Right lobe of liver (tissue), 6 donors: ENCODE data around the gene TMEM245. TPM values are rescaled to one million over a fixed set of nuclear protein-coding genes. Genes with fewer than 3 reads are reported as not detected.

Source experiments
- ATAC-seq, 4 donors: fragments of 200-7000 bp; cut with Tn5 transposase; one replicate each; pipeline ENCODE4 v1.9.1; 2020; ENCODE audit warnings: mild to moderate bottlenecking in 4 of 4, moderate library complexity in 4 of 4
- DNase-seq, 3 donors: peaks; one replicate each; pipeline ENCODE4 v3.0.0-alpha.2; 2020
- H3K27ac ChIP-seq, 3 donors: fragments of 200-600 bp; one replicate each; pipeline ENCODE4 v1.8.0; 2022
- H3K27me3 ChIP-seq, 2 donors: fragments of 200-600 bp; one replicate each; pipeline ENCODE4 v1.8.0; 2022
- H3K36me3 ChIP-seq, 4 donors: fragments of 200-600 bp; sonication (generic) in 1 of 4; one replicate each; pipeline versions ENCODE4 v1.5.1 to v1.8.0; 2017 to 2022; ENCODE audit warnings: control low read depth in 1 of 4
- H3K4me1 ChIP-seq, 4 donors: fragments of 200-600 bp; sonication (generic) in 1 of 4; one replicate each; pipeline versions ENCODE4 v1.5.1 to v1.8.0; 2017 to 2022; ENCODE audit warnings: control low read depth in 1 of 4
- H3K4me3 ChIP-seq, 3 donors: fragments of 200-600 bp; one replicate each; pipeline ENCODE4 v1.8.0; 2022
- H3K9me3 ChIP-seq, 4 donors: fragments of 200-600 bp; sonication (generic) in 1 of 4; one replicate each; pipeline versions ENCODE4 v1.5.1 to v1.8.0; 2017 to 2022; ENCODE audit warnings: control low read depth in 1 of 4
- CTCF ChIP-seq, 4 donors: fragments of 200-600 bp in 3 of 4; fragments of 450-650 bp in 1 of 4; IDR thresholded peaks; one replicate each; pipeline versions ENCODE4 v1.5.1 to v1.8.0; 2016 to 2022; ENCODE audit warnings: antibody characterized with exemption in 4 of 4, mild to moderate bottlenecking in 2 of 4
- POLR2A ChIP-seq: fragments of 450-650 bp; IDR thresholded peaks from one replicate; pipeline ENCODE4 v1.6.1; 2017; ENCODE audit warnings: antibody characterized with exemption, mild to moderate bottlenecking
- WGBS: methylation state at CpG from one replicate; pipeline ENCODE4 v1.1.6; 2018; ENCODE audit warnings: low coverage, low lambda C conversion rate; ENCODE audit not compliant: insufficient coverage; ENCODE audit errors: missing lambda C conversion rate; 5-methylcytosine and 5-hydroxymethylcytosine counted together
- intact Hi-C, 2 donors: fragments of 100-400 bp; cut with DNase I; formaldehyde crosslinking; loops; one replicate each; pipeline versions ENCODE4 v1.11.2 to v1.14.1; 2022
- long read RNA-seq: library from polyadenylated mRNA; unstranded; transcript quantifications from one replicate; pipeline ENCODE4 v2.0.0, GENCODE V29; 2019
- total RNA-seq, 6 experiments: library from RNA; depleted of rRNA in 2 of 6; stranded (reverse); fragments of >200 nt in 2 of 6; fragmentation: NEBNext Ultra II Directional in 3 of 6; extraction: Animal tissue kit (Norgen Biotek cat#: 25700) in 3 of 6; gene quantifications; one replicate each; pipeline versions ENCODE4 v1.1.0 to v1.2.4, GENCODE V29; 2016 to 2023
- donor health status: DM: no; HTN: yes; CAD: no.
- donor health status: DM: no; HTN: no; CAD: no.
- donor health status: DM: no; HTN: no; CAD: no.
- donor health status: DM: no; HTN: yes; CAD: no.
- donor health status: DM: no; HTN: yes; CAD: no.

Gene TMEM245
- 10 to 100 TPM; 24.7 to 39.5 (median 36.8) TPM for total RNA-seq
- long read RNA-seq, partial matches to known transcripts = 1 of 6 reads
- long read RNA-seq, other reads (novel, unspliced or antisense) = 5 of 6 reads

DNA sequence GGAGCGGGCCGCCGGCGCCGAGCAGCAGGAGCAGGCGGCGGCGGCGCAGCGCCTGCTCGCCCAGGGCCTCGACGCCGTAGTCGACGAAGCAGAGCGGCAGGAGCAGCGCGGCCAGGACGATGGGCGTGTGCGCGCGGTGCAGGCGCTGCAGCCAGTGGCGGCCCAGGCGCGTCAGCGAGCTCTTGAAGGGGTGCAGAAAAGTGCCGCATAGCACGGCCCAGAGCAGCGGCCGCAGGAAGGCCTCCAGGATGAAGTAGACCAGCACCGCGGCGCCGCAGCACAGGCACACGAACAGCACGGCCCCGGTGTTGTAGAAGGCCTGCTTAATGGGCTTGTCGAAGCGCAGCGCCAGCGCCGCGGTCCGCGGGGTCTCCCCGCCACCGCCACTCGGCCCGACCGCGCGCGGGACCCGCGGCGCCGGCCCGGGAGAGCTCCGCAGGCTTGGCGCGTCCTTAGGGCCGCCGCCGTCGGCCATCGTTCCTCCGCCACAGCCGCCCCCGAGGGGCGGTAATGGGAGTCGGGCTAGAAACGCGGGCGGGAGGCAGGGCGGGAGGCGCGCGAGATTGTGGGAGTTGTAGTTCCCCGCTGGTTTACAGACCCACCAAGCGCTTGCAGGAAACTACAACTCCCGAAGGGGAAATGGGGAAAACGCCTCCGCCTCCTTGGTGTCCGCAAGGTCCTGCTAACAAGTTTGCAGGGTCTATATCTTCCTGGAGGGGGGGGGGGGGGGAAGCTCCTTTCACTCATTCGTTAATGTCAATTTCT lies at the start of gene TMEM245:
TSS of gene TMEM245 (minus strand) at position 509 of the 765 bp plus-strand sequence. CDS start at position 475, 34 bp downstream.
- ATAC-seq (peak; percentile 86 to 98 (median 91)), DNase-seq (peak; percentile 95 to 98 (median 98))
- no peaks in the 10 kb centered on the region for H3K9me3 ChIP-seq
- H3K4me1 ChIP-seq = peaks cover 0 to 35% (median 18%) of the 10 kb centered on the region in 4 donors
- intact Hi-C loops = no loop called here
- no peaks in the 10 kb centered on the region for H3K27me3 ChIP-seq
- no peaks in the 10 kb centered on the region for H3K36me3 ChIP-seq
- TF ChIP-seq POLR2A (peak; percentile 95), CTCF (IDR thresholded peaks at IDR 0.05) (no peak)
- WGBS = 2% methylated on average over 9 of the region's 88 CpGs
- H3K27ac ChIP-seq = peak within 1 kb of the TSS; percentile 89 to 98 (median 93)
- H3K4me3 ChIP-seq = peak within 1 kb of the TSS; percentile 48 to 88 (median 70)

DNA sequence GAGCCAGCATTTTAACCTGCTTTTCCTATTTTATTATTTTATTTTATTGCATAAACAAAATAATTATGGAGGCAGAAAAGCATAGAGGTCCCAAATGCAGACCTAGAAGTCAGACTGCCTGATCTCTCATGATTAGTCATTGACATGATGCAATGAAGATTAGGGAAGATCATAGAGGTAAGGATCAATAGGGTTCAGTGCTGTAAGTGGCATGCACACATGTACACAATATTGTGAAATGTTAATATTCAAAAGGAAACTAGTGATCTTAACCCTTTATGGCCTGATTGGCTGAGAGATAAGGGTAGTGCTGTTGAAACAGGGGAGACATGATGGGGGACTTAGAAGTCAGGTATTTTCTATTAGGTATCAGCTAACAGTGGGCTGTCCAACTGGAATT lies 48.4 kb upstream of the TMEM245 start:
- DNase-seq (no peak), ATAC-seq (peak in 3 of 4 donors; percentile 50 to 87 (median 60))
- TF ChIP-seq POLR2A (no peak), CTCF (IDR thresholded peaks at IDR 0.05) (no peak)
- Histone ChIP-seq H3K36me3 (no peaks in the 10 kb centered on the region), H3K27ac (no peak overlapping the region), H3K4me1 (no peaks in the 10 kb centered on the region), H3K27me3 (no peaks in the 10 kb centered on the region), H3K9me3 (no peaks in the 10 kb centered on the region), H3K4me3 (no peak overlapping the region)
- intact Hi-C loops = no loop called here

DNA sequence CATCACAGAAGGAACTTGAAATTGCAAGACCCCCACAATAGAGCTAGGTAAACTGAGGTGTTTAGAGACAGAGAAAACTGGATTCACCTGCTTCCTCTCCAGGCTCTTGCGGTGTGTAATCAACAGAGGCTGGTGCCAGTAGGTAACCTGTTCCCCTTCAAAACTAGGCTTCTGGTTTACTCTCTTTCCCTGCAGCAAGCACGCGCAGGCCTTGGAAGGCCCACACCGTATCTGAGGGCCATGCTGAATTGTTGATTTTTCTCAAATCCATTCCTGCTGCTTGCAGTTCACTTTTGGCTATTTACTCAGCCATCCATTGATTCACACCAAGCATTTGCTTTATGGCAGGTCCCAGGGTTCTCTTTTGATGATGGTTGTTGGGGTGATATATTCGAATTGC lies 48.0 kb upstream of the TMEM245 start:
- DNase-seq = no peak
- Histone ChIP-seq H3K4me3 (no peak overlapping the region), H3K27me3 (no peaks in the 10 kb centered on the region)

GRCh38 chr9:109166771-109167601 lies 47.2 kb upstream of the TMEM245 start, which contains the start of gene FRRS1L:
FRRS1L (minus strand) TSS chr9:109167249; CDS start chr9:109167138, 111 bp downstream.
- 17% methylated on average over 38 of the region's 86 CpGs for WGBS
- TF ChIP-seq CTCF (IDR thresholded peaks at IDR 0.05) = no peak
- no peak for TF ChIP-seq POLR2A
- no peak within 1 kb of the TSS for H3K27ac ChIP-seq
- H3K27me3 ChIP-seq = no peaks in the 10 kb centered on the region
- H3K4me1 ChIP-seq = no peaks in the 10 kb centered on the region
- H3K36me3 ChIP-seq = no peaks in the 10 kb centered on the region
- ATAC-seq = peak in 1 of 4 donors; percentile 18
- no peak within 1 kb of the TSS for H3K4me3 ChIP-seq
- DNase-seq = no peak
- intact Hi-C loops = no loop called here
- no peaks in the 10 kb centered on the region for H3K9me3 ChIP-seq

More for the DNA sequence above, 48.0 kb upstream of the TMEM245 start:
- 97% methylated on average over 5 of the region's 5 CpGs for WGBS
- intact Hi-C loops = no loop called here
- Histone ChIP-seq H3K36me3 (no peaks in the 10 kb centered on the region), H3K4me1 (no peaks in the 10 kb centered on the region), H3K27ac (no peak overlapping the region), H3K9me3 (no peaks in the 10 kb centered on the region)
- no peak for ATAC-seq
- TF ChIP-seq CTCF (IDR thresholded peaks at IDR 0.05) (no peak), POLR2A (no peak)
